SJCRH30 (cell line): ENCODE data around the gene ABLIM2. TPM values are rescaled to one million over a fixed set of nuclear protein-coding genes. Genes with fewer than 3 reads are reported as not detected.
"Not testable (repeated sequence)": the region's sequence is repeated elsewhere in the genome, so short reads cannot be mapped to it uniquely, and the experiment has no call there.

ENCODE experiments used
- DNase-seq, 2 experiments: peaks; one replicate each; pipeline ENCODE4 v3.0.0-alpha.2; 2015 to 2020
- H3K27ac ChIP-seq: fragments of 250-450 bp; sonication (Bioruptor Pico); 2 replicates; pipeline ENCODE4 v1.5.1; 2020; ENCODE audit warnings: mild to moderate bottlenecking, moderate library complexity
- H3K27me3 ChIP-seq: fragments of 250-450 bp; sonication (Bioruptor Pico); 2 replicates; pipeline ENCODE4 v1.5.1; 2020; ENCODE audit warnings: mild to moderate bottlenecking, moderate library complexity
- H3K36me3 ChIP-seq: fragments of 250-450 bp; sonication (Bioruptor Pico); 2 replicates; pipeline ENCODE4 v1.5.1; 2020; ENCODE audit warnings: mild to moderate bottlenecking, moderate library complexity
- H3K4me1 ChIP-seq: fragments of 250-450 bp; sonication (Bioruptor Pico); 2 replicates; pipeline ENCODE4 v1.5.1; 2020; ENCODE audit warnings: mild to moderate bottlenecking, moderate library complexity
- H3K4me3 ChIP-seq: fragments of 250-450 bp; sonication (Bioruptor Pico); 2 replicates; pipeline ENCODE4 v1.5.1; 2020; ENCODE audit warnings: mild to moderate bottlenecking, moderate library complexity
- H3K9me3 ChIP-seq: fragments of 250-450 bp; sonication (Bioruptor Pico); replicated peaks from 2 replicates; pipeline ENCODE4 v1.5.1; 2020; ENCODE audit warnings: mild to moderate bottlenecking, moderate library complexity
- total RNA-seq: library from RNA; depleted of rRNA; stranded (reverse); fragments of >200 nt; shearing (Covaris generic); gene quantifications from 2 replicates; pipeline ENCODE4 v1.2.3, GENCODE V29; 2014

ABLIM2 gene
- total RNA-seq, 1 experiment from 2014 or later: 0.12 TPM

GRCh38 chr4:8149664-8150063 lies 8.9 kb downstream of the ABLIM2 start:
- no peak overlapping the region for H3K4me3 ChIP-seq
- no peak overlapping the region for H3K27ac ChIP-seq
- H3K4me1 ChIP-seq: peaks cover 2% of the 10 kb centered on the region; the same call in 1 of the 2 replicates
- peaks cover 7% of the 10 kb centered on the region for H3K27me3 ChIP-seq
- DNase-seq: no peak
- H3K36me3 ChIP-seq: no peaks in the 10 kb centered on the region
- no peaks in the 10 kb centered on the region for H3K9me3 ChIP-seq

- Histone ChIP-seq H3K9me3 (no peaks in the 10 kb centered on the region), H3K4me3 (no peak overlapping the region), H3K36me3 (no peaks in the 10 kb centered on the region), H3K27ac (no peak overlapping the region), H3K4me1 (peaks cover 2% of the 10 kb centered on the region; the same call in 1 of the 2 replicates), H3K27me3 (peaks cover 15% of the 10 kb centered on the region)
- DNase-seq: no peak
Observed at GRCh38 chr4:8148785-8149435, 9.7 kb downstream of the ABLIM2 start.

DNA sequence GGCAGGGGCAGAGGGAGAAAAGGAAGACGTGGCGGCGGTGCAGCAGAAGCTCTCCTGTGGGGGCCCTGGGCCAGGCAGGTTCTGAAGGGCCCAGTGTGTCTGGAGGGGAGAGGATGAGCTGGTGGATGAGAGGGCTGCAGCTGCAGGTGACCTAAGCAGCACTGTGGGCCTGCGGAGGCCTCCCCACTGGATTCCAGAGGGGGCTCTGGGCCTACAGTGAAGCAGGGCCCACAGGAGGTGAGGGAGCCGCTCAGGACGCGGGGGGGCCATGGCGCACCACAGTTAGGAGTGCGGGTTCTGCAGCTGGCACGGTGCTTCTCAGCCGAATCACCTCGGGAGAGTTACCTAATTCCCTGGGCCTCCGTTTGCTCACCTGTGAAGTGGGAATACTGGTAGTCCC lies 10.5 kb downstream of the ABLIM2 start:
- no peak overlapping the region for H3K27ac ChIP-seq
- H3K27me3 ChIP-seq: peaks cover 20% of the 10 kb centered on the region
- peaks cover 2% of the 10 kb centered on the region; the same call in 1 of the 2 replicates for H3K4me1 ChIP-seq
- no peaks in the 10 kb centered on the region for H3K36me3 ChIP-seq
- no peaks in the 10 kb centered on the region for H3K9me3 ChIP-seq
- DNase-seq: no peak
- H3K4me3 ChIP-seq: no peak overlapping the region

GRCh38 chr4:8147231-8147970 lies 11.2 kb downstream of the ABLIM2 start:
- Histone ChIP-seq H3K9me3 (no peaks in the 10 kb centered on the region), H3K4me3 (no peak overlapping the region), H3K27me3 (peaks cover 21% of the 10 kb centered on the region), H3K4me1 (peaks cover 2% of the 10 kb centered on the region; the same call in 1 of the 2 replicates), H3K36me3 (no peaks in the 10 kb centered on the region), H3K27ac (no peak overlapping the region)
- no peak for DNase-seq

DNA sequence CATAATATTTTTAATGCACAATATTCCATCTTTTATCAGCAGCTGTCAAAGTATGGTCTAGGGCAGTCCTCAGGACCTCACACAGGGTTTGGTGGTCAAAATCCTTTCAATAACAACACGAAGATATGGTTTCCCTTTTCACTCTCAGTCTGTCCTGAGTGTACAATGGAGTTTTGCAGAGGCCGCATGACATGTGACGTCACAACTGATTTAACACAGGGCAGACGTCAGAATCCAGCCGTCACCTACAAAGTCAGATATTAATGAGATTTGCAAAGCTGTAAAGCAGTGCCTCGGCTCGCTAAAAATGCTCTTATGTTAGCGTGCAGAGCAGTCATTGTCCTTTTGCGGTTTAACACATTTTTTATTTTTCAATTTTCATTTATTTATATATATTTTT lies 12.5 kb downstream of the ABLIM2 start:
- Histone ChIP-seq H3K27ac (no peak overlapping the region), H3K4me3 (no peak overlapping the region), H3K27me3 (peaks cover 21% of the 10 kb centered on the region), H3K4me1 (peaks cover 4% of the 10 kb centered on the region; the same call in 1 of the 2 replicates), H3K36me3 (no peaks in the 10 kb centered on the region), H3K9me3 (no peaks in the 10 kb centered on the region)
- DNase-seq: peak in 1 of 2 experiments; percentile 32

DNA sequence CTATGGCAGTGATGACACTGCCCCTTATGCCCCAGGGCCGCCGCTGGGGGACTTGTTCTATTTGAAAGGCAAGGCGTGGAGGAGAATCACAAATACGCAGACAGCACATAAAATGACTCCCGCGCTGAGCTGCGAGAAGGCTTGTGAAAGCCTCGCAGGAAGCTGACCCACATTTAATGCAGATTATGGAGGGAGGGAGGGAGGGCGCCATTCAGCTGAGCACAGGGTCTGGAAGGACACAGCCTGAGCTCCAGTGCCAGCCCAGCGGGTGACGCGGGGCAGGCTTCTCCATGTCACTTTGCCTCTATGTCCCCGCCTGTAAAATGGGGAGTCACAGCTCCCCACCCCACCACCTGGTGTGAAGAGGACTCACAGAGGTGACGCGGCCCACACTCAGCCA lies 14.3 kb downstream of the ABLIM2 start:
- Histone ChIP-seq H3K27ac (no peak overlapping the region), H3K4me3 (no peak overlapping the region), H3K9me3 (0 out of 2 replicates have a peak, but pooled peaks cover 4% of the 10 kb centered on the region), H3K4me1 (peaks cover 4% of the 10 kb centered on the region; the same call in 1 of the 2 replicates), H3K27me3 (peaks cover 21% of the 10 kb centered on the region), H3K36me3 (no peaks in the 10 kb centered on the region)
- no peak for DNase-seq

GRCh38 chr4:8143392-8144140 lies 15.0 kb downstream of the ABLIM2 start:
- H3K36me3 ChIP-seq: no peaks in the 10 kb centered on the region
- no peak overlapping the region for H3K27ac ChIP-seq
- H3K9me3 ChIP-seq: 0 out of 2 replicates have a peak, but pooled peaks cover 4% of the 10 kb centered on the region
- H3K27me3 ChIP-seq: peaks cover 16% of the 10 kb centered on the region
- no peak overlapping the region for H3K4me3 ChIP-seq
- no peak for DNase-seq
- H3K4me1 ChIP-seq: peaks cover 4% of the 10 kb centered on the region; the same call in 1 of the 2 replicates

- Histone ChIP-seq H3K36me3 (no peaks in the 10 kb centered on the region), H3K9me3 (0 out of 2 replicates have a peak, but pooled peaks cover 4% of the 10 kb centered on the region), H3K4me3 (no peak overlapping the region), H3K27me3 (peaks cover 15% of the 10 kb centered on the region), H3K4me1 (0 out of 2 replicates have a peak, but pooled peaks cover 2% of the 10 kb centered on the region), H3K27ac (no peak overlapping the region)
- no peak for DNase-seq
Observed at GRCh38 chr4:8142556-8142955, 16.1 kb downstream of the ABLIM2 start.

- Histone ChIP-seq H3K27me3 (peaks cover 15% of the 10 kb centered on the region), H3K27ac (no peak overlapping the region), H3K36me3 (no peaks in the 10 kb centered on the region), H3K9me3 (0 out of 2 replicates have a peak, but pooled peaks cover 4% of the 10 kb centered on the region), H3K4me1 (0 out of 2 replicates have a peak, but pooled peaks cover 2% of the 10 kb centered on the region), H3K4me3 (no peak overlapping the region)
- DNase-seq: no peak
Observed at GRCh38 chr4:8141935-8142334, 16.7 kb downstream of the ABLIM2 start.

DNA sequence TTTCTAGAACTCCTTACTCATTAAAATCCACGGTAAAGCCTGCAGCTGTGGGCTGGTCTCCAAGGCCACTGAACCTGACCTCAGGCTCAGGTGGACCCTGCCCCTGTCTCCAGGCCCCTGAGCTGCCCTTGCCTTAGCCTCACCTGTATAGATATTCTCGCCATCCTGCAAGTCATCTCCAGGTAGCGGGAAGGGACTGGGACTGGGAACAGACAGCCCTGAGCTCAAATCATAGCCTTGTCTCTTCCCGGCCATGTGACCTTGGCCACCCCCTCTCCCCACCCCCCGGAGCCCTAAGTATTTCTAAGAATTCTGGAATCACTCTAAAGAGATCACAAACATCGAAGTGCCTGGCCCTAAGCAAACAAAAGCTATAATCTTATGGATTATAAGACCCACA lies 17.7 kb downstream of the ABLIM2 start:
- Histone ChIP-seq H3K27me3 (peaks cover 15% of the 10 kb centered on the region), H3K36me3 (no peaks in the 10 kb centered on the region), H3K9me3 (0 out of 2 replicates have a peak, but pooled peaks cover 4% of the 10 kb centered on the region), H3K27ac (no peak overlapping the region), H3K4me3 (no peak overlapping the region), H3K4me1 (0 out of 2 replicates have a peak, but pooled peaks cover 2% of the 10 kb centered on the region)
- no peak for DNase-seq

DNA sequence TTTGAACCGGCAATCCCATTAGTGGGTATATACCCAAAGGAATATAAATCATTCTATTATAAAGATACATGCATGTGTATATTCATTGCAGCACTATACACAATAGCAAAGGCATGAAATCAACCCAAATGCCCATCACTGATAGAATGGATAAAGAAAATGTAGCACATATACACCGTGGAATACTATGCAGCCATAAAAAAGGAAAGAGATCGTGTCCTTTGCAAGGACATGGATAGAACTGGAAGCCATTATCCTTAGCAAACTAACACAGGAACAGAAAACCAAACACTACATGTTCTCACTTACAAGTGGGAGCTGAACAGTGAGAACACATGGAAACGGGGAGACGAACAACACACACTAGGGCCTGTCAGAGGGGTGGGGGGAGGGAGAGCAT lies 18.9 kb downstream of the ABLIM2 start:
- DNase-seq, H3K27ac ChIP-seq, H3K4me1 ChIP-seq, H3K4me3 ChIP-seq, H3K36me3 ChIP-seq, H3K9me3 ChIP-seq: not testable (repeated sequence)
- peaks cover 15% of the 10 kb centered on the region for H3K27me3 ChIP-seq

GRCh38 chr4:8136972-8137710 lies 21.5 kb downstream of the ABLIM2 start:
- Histone ChIP-seq H3K9me3 (0 out of 2 replicates have a peak, but pooled peaks cover 4% of the 10 kb centered on the region), H3K27ac (no peak overlapping the region), H3K4me3 (no peak overlapping the region), H3K36me3 (no peaks in the 10 kb centered on the region), H3K4me1 (0 out of 2 replicates have a peak, but pooled peaks cover 2% of the 10 kb centered on the region), H3K27me3 (peaks cover 7% of the 10 kb centered on the region)
- DNase-seq: no peak

DNA sequence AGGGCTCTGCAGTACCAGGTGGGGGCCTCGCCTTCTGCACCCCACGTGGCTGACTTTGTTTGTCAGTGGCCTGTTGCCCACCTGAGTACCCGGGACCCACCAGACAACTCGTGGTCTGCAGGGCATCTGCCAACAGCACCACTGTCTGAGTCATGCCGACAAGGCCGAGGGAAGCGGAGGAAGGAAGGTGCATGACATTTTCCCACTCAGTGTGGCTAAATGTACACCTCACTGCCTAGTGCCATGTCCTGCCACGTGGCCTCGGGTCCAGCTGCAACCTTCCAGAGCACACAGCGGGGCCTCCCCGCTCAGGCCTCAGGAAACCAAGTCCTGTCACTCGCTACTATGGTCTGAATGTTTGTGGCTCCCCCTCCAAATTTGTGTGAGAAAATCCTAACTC lies 22.1 kb downstream of the ABLIM2 start:
- H3K36me3 ChIP-seq: no peaks in the 10 kb centered on the region
- DNase-seq: no peak
- no peaks in the 10 kb centered on the region for H3K4me1 ChIP-seq
- no peak overlapping the region for H3K4me3 ChIP-seq
- H3K27ac ChIP-seq: no peak overlapping the region
- 0 out of 2 replicates have a peak, but pooled peaks cover 4% of the 10 kb centered on the region for H3K9me3 ChIP-seq
- peaks cover 7% of the 10 kb centered on the region for H3K27me3 ChIP-seq

DNA sequence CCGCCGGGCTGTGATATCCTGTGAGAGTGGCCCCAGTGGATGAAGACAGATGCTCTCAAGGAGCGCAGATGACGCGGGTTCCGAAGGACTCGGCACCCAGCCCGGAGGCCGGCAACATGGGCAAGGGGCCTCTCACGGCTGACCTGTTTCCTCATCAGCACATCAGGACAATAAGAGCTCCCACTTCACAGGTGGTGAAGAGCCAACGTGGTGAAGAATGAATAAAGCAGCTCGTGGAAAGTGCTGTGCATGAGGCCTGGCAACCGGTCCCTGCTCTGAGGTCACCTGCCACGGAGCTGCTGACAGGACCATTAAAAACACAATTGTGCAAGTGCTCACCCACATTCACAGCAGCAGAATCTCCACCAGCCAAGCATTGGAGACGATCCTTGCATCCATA lies 22.9 kb downstream of the ABLIM2 start:
- H3K27me3 ChIP-seq: peaks cover 13% of the 10 kb centered on the region
- 0 out of 2 replicates have a peak, but pooled peaks cover 4% of the 10 kb centered on the region for H3K9me3 ChIP-seq
- DNase-seq: no peak
- H3K4me3 ChIP-seq: no peak overlapping the region
- H3K4me1 ChIP-seq: no peaks in the 10 kb centered on the region
- H3K27ac ChIP-seq: no peak overlapping the region
- no peaks in the 10 kb centered on the region for H3K36me3 ChIP-seq
